Stimulated activated CD4-positive, alpha-beta T cell treated with anti-CD3 and anti-CD28 coated beads, Interleukin-12 subunit alpha, Interleukin-12 subunit beta, amount 100 ng/mL, for 48 hours (primary cell): ENCODE measurements around the gene MYO5B.
"Not testable (repeated sequence)": the region's sequence is repeated elsewhere in the genome, so short reads cannot be mapped to it uniquely, and the experiment has no call there.

ENCODE experiments used
- DNase-seq, 3 donors: peaks; one replicate each; pipeline ENCODE4 v3.0.0-alpha.2; 2020; ENCODE audit warnings: low read depth in 2 of 3, low spot score in 1 of 3

The MYO5B gene

DNA sequence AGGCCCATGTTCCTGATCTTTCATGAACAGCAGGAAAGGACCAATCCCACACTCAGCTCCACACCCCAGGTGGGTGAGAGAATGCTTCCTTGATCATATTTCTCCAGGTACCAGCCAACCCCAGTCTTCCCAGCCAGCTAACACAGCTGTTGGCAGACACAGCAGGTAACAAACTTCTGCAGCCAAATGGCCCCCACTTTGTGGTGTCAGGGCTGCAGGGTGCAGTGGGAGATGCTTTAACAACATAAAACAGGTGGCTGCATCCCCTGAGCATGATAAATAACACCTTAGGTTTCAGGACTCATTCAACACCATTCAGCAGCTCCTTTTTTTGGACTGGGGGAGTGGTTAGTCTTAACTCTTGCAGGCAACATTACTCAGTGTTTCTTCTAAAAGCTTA is 304.9 kb downstream of the MYO5B start:
- no peak for DNase-seq

DNA sequence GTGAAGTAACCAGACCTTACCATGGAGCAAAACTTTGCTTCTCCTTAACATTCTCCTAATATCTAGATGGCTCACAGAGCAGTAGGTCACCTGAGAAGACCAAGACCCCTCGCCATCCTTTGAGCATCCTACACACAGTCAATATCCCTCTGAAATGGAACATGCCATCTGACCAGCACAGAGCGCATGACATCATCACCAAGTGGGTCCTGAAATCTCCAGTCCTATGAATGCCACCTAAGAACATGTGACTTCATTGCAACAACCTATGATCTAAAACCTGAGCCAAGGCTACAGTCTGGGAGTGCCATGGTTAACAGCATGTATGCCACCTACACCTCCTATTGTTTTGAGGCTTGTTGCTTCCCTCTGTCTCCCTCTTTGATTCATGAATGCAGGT is 305.4 kb downstream of the MYO5B start:
- not testable (repeated sequence) for DNase-seq

DNA sequence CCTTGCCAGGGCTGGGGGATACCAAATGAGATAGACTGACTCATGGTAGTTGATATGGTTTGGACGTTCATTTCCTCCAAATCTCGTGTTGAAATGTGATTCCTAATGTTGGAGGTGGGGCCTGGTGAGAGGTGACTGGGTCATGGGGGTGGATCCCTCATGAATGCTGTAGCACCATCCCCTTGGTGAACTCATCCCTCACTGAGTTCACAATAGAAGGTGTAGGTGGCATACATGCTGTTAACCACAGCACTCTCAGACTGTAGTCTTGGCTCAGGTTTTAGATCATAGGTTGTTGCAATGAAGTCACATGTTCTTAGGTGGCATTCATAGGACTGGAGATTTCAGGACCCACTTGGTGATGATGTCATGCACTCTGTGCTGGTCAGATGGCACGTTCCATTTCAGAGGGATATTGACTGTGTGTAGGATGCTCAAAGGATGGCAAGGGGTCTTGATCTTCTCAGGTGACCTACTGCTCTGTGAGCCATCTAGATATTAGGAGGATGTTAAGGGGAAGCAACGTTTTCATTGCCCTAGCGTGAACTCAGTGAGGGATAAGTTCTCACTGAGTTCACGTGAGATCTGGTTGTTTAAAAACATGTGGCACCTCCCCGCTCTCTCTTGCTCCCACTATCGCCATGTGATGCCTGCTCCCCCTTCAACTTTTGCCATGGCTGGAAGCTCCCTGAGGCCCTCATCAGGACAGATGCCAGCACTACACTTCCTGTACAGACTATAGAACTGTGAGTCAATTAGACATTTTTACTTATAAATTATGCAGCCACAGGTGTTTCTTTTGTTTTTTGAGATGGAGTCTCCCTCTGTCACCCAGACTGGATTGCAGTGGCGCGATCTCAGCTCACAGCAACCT is 307.8 kb downstream of the MYO5B start:
- no peak for DNase-seq

DNA sequence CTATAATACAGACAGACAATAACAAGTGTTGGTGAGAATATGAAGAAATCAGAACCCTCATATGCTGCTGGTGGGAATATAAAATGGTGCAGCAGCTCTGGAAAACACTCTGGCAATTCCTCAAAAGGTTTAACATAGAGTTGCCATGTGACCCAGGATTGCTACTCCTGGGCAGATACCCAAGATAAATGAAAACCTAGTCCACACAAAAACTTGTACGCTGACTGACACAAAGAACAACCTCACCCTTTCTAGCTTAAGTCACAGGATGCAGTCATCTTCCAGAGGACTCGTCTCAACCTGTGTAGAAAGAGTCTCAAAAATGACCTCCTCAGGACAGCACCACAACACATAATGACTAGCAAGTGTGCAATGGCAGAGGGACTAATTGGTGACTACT is 310.0 kb downstream of the MYO5B start:
- no peak for DNase-seq

DNA sequence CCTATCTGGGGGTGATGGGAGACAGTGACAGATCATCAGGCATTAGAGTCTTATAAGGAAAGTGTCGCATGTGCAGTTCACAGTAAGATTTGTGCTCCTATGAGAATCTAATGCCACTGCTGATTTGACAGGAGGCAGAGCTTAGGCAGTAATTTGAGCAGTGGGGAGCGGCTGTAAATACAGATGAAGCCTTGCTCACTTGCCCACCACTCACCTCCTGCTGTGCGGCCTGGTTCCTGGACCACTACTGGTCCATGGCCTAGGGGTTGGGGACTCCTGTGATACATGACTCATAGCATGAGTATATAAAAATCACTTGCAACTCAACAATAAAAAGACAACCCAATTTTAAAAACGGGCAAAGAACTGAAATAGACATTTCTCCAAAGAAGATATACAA is 310.5 kb downstream of the MYO5B start:
- no peak for DNase-seq

DNA sequence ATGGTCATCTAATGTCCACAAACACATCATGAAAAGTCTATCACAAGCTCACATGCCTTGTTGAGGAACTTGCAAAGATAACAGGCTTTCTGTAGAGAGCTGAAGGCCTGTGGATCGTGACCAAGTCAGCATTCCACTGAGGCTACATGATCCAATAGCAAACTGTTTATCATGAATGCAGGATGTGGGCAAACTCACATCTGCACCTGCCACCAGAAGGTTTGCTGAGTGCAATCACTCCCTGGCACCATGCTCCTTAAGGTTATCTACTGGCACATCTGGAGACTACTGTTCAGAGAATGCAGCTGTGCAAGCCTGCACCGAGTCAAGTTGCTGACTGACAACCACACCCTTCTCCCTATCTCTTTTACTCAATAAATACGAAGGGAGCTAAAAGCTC is 314.3 kb downstream of the MYO5B start:
- DNase-seq = no peak

DNA sequence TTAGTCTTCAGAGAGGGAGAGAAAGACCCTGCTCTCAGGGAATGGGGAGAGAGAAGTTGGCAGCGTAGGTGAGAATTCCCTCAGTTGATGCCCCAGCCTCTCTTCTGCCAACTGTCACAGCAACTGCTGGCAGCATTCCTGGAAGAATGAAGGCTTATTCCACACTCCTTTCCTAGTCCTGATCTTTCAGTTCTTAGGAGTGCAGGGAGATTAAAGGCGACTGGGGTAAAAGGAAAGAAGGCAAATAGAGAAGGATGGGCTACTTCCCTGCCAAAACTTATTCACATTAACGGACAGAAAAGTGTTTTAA is 315.7 kb downstream of the MYO5B start:
- DNase-seq = no peak

DNA sequence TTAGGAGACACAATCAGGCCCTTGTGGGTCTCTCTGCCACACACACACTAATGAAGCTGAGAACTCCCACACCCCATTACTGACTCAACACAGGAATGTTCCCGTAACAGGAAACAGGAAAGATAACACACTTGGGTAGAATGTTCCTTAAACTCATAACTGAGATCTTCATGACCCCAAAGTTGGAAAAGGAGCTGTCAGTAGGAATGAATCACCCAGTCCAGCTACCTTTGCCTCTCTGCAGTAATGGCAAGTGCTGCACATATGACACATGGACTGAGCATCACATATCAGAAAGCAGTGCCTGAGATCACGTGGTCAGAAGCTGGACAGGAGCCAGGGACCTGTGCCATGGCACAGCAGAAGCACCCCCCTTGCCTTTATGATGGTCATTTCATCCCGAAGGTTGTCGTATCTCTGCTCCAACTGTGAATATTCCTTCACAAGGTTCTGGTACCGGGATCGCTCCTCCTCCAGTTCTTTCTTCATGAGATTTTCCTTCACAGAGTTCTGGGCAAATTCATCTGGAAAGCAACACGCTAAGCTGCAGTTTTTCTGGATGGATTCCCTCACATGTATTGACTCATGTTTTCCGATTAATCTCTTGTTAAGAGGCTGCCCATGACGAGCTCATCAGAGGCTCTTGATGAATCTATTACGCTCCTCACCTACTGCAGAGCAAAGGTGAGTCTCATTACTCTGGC is 316.2 kb downstream of the MYO5B start:
- DNase-seq = no peak

DNA sequence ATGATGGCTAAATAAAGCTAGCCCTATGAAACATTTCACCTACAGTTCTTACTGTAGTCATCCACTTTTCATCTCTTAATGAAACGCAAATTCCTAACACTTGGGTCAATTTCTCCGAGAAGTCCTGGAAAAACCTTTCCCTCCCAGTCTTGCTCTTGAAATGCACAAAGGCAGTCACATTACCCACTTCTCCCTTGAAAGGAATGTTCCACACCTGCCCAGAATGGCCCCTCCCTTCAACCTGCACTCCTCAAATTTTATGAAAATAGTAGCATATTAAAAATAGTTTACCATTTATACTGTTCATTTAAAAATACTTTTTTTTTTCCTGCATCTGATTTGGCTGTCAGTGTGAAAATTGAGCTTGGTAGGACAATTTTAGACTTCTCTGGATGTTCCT is 316.9 kb downstream of the MYO5B start:
- DNase-seq = no peak

DNA sequence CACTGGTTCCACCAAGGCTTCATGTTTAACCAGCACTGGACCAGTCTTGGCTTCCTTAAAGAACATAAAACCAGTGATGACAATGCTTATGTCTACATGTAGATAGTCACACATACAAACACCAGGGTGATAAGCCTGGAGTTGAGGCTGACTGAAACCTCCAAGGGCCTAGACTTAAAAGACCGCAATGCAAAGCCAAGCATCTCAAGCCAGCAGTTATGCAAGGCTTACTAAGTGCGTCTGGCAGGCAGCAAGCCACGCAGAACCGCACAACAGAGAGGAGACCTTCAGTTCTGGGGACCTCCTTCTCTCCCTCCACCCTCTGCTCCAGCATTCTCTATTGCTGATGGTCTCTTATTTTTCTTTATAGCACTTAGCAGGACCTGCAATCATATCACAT is 318.4 kb downstream of the MYO5B start:
- DNase-seq = no peak

DNA sequence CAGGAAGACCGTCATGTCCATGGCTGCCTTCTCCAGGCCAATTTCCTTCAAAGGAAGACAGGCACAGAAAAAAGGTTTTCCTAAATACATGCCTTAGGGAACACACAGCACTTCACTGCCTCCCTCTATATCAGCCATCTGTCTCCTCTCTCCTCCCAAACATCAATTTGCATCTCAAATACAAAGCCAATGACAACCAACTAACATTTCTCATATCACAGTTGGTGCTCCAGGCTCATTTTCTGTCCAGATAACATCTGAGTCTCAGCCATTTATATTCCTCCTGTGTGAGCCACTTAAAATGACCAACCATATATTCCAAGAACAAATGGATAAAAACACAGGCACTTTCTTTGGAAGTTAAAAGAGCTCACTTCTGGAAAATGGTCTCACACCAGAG is 319.2 kb downstream of the MYO5B start:
- DNase-seq = no peak

DNA sequence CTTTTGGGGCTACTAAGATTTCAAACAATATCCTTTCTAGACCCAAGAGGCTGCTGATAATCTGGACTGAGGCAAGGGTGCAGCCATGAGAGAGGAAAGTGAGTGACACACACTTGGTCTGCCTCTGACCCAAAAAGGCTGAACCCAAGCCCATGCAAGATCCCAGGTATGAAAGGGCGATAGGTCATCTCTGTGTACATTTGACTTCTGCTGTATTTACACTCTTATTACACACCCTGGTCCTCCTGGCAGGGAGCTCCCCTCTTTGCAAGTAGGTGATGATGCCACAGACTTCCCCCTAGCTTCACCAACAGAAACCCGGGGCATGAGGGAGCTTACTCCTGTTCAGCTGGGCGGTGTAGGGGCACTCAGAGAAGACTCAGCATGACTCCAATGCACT is 319.8 kb downstream of the MYO5B start:
- DNase-seq = no peak

DNA sequence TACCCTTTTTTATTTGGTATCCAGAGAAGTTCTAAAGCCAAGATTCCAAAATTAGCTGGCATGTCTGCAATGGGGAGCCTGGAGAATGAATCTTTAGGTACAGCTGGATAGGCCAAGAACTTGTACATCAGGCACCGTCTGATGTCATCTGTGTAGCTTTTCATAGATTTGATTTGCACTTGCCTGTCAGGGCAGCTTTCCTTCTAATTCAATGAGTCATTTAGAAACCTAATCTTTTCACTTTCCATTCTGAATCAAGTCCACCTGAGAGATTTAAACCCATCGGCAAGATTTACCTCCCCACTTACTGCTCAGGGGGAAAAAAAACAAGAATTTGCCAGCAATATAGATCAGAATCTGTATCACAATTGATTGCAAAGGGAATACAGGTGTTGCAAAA is 320.7 kb downstream of the MYO5B start:
- no peak for DNase-seq

DNA sequence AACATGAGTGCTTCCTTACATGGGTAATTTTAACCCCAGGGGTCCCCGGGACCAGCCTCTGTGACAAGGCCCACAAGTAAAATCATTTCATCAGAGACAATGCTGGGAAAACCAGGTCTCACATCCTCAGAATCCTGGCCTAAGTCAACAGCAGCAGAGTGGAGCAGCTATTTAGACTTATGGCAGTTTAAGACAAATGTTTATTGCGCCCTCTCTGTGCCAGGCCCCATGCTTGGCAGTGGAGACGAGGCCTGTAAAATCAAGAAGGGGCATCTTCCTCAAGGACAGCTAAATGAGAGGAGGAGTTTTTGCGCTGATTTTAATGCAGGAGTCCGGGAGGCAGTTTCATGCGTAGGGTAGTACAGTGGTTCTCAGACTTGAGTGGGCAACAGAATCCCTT is 325.6 kb downstream of the MYO5B start:
- no peak for DNase-seq

DNA sequence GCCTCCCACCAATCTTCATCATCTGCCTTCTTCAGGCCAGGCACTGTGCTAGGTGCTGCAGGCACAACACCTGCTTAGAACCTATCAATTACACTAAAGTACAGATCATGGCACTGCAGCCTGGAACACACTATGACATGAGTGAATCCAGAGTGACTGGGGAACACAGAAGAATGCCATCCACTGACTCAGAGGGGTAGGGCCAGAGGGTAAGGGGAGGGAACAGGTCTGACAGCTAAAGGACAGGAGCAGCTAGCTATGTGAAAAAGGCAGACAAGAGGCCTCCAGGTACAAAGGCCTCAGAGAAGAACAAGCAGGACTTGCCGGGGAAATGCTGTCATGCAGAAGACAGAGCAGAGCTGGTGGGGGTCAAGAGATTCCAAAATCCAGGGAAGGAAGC is 328.3 kb downstream of the MYO5B start:
- DNase-seq = no peak

DNA sequence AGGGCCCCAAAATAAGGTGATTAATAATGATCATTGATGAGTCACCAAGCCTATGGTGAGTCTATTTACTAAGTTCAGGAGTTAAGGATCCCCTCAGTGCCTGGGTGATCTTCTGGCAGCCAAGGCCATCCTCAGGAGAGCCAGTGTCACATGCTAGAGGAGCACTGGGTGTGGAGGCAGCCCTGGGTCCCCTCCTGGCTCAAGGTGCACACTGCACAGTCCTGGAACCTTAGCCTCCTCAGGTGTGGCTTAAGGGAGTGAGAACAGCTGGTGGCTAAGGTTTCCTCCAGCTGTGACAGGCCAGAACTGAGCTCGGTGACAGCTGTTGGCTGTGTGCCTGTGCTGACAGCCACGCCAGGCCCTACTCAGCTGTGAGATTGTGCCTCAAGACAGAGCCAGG is 329.5 kb downstream of the MYO5B start:
- no peak for DNase-seq

DNA sequence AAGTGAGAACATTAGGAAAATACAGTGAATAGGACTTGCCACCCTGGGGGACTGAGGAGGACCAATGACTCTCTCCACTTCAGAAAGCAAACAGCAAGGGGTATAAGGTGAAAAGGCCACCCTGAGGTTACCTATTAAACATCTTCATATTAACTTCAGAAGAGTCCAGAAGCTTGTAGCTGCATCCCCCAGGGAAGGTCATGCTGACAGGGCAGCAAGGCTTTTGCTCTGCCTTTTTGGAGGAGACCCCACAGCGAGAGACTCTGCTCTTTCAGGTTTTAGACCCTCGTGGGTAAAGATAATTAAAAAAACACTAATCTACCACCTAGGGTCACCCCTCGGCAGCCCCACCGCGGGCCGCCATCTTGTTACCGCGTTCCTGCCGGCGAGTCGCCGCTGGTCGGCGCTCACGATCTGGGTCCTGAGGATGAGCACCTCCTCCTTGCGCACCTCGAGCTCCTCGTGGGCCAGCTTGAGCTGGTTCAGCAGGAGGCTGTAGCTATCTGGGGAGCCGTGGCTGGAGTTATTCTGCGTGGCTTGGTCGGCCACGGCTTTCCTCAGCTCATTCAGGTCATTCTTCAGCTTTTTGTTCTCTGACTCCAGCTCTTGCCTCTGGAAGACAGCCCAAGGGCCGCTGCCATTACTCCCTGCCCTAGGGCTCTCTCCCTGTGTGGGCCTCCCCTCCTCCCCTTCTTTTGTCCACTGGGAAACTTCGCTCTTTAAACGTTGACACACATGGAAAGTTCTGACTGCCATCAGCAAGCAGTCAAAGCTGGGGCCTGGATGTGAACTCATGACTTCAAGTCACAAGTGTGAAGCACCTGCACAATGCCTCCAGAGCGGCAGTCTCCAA is 331.0 kb downstream of the MYO5B start:
- no peak for DNase-seq

DNA sequence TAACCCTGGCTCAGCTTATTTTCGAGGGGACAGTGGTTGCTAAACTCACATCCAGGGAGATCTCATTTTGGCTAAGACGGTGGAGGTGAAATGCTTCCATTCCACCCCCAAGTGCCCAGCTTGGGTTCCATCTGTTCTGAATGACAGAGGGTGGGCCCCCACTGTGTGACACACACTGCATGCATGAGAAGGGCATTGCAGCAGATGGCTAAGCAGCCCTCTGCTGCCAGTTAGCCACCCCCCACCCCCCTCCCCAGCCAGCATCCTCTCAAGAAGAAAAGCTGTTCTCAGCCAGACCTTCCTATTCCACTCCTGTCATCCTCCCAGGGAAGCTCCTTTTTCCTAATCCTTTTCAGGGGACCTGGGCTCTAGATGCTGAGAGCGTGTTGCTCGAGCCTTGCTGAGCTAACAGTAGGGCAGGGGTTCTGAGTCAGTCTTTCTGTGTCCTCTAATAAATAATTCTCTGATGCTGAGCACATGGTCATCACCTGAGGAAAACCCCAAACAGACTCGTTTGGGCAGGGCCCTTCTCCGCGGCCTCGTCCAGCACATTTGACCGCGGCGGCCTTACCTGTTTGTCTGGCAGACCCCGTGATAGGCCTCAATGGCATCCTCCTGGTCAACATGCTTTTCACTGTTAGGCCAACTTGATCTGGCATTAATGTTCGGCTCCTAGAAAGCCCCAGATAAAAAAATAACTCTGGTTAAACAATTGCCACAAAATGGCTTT is 332.1 kb downstream of the MYO5B start:
- no peak for DNase-seq

DNA sequence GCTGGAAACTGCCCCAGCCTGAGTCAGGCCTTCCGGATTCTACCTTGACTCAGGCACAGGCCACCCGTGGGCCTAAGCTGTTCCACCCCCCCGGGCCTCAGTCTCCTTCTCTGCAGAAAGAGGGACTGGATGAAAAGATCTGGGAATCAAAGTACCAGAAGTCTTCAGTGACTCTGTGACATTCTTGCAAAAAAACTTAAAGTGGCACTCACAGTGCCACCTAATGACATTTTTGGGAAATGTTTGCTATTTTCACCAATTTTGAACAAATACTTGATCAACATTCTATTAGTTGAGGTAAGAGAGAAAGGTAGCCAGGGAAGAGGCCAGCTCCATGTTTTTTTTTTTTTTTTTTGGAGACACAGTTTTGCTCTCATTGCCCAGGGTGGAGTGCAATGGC is 333.3 kb downstream of the MYO5B start:
- no peak for DNase-seq

DNA sequence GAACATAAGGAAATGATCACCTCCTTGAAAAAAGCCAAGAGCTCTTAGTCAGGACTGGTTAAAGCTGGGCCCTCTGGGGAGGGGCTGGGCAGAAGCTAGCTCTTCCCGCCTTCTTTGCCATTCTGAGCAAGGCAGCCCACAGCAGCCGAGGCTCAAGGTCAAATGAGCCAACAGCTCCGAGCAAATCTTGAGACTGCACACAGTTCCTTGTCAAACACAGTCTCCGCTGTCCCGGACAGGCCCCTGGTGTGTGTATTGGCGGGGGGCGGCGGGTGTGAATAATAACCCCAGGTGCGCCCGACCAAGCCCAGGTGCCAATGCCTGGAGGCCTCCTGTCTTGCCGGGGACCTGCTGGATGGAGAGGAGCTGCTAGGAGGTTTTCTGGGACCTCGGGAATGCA is 335.2 kb downstream of the MYO5B start:
- no peak for DNase-seq

DNA sequence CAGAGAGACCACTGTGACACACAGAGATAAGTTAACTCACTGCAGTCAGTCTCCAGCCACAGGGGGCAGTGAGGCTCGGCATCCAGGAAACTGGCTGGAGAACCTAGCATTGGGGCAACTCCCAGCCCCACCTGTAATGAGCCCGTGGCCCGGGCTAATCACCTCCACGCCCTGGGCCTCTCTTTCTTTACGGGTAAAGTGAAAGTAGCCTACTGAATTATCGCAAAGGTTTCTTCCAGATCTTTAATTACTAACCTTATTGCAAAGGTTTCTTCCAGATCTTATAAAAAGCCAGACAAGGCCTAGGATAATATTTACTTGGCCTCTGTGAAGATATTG is 336.0 kb downstream of the MYO5B start:
- no peak for DNase-seq
